ENCODE results near the gene EXPH5. TPM values are rescaled to one million over a fixed set of nuclear protein-coding genes. Genes with fewer than 3 reads are reported as not detected.

EXPH5 gene
- total RNA-seq, 1 experiment from 2014 or later, result 13.5 TPM

DNA sequence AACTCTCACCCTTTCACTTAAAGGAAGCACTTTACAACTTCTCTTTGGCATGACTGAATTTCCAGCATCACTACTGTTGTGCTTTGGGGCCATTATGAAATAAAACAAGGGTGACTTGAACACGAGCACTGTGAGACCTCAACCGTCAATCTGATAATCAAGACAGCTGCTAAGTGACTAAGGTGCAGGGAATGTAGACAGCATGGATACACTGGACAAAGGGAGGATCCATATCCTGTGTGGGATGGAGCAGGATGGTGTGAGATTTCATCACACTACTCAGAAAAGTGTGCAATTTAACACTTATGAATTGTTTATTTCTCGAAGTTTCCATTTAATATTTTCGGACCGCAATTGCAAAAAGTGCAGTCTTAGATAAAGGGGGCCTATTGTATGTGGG lies 16.1 kb upstream of the EXPH5 start:
- no peak overlapping the region for H3K9ac ChIP-seq (ENCODE audit: low read length)
- H3K36me3 ChIP-seq (ENCODE audit: low read depth, low read length), result no peaks in the 10 kb centered on the region
- H3K79me2 ChIP-seq (ENCODE audit: low read length), result no peaks in the 10 kb centered on the region
- POLR2A ChIA-PET (ENCODE audit: unreplicated experiment), result no interaction called here
- intact Hi-C loops (cut with micrococcal nuclease), result loop anchor here (5.0 kb wide), 1 partner anchor 38 kb away; no protein-coding TSS in a partner anchor
- H3K27me3 ChIP-seq (ENCODE audit: low read length), result no peaks in the 10 kb centered on the region
- ATAC-seq, result no peak
- no peaks in the 10 kb centered on the region for H3K9me2 ChIP-seq (replicated peaks; ENCODE audit: low read length)
- no peak overlapping the region for H3K4me3 ChIP-seq (ENCODE audit: low read length)
- H3K4me2 ChIP-seq (ENCODE audit: low read length), result no peak overlapping the region
- no peaks in the 10 kb centered on the region for H3K9me3 ChIP-seq (ENCODE audit: low read length)
- TF ChIP-seq EZH2 (IDR thresholded peaks at IDR 0.05; ENCODE audit: low read length, unreplicated experiment) (no peak), CTCF (conservative IDR thresholded peaks at IDR 0.05; ENCODE audit: low read depth, low read length) (no peak)
- H2AFZ ChIP-seq (ENCODE audit: low read length), result 0 out of 2 replicates have a peak overlapping the region, but pooled peaks have one; percentile 3
- no peaks in the 10 kb centered on the region for H3F3A ChIP-seq (ENCODE audit: low read length, unreplicated experiment)
- DNase-seq, result peak; percentile 66
- BruUV-seq (replicated peaks), result no TSS peak
- H3K4me1 ChIP-seq (ENCODE audit: insufficient read depth, low read length), result peaks cover 33% of the 10 kb centered on the region
- H3K27ac ChIP-seq (ENCODE audit: low read length), result no peak overlapping the region
- CTCF ChIA-PET, result no interaction called here
- H4K20me1 ChIP-seq (ENCODE audit: low read length), result no peaks in the 10 kb centered on the region

- ChIA-PET POLR2A (ENCODE audit: unreplicated experiment) (interaction anchor here (0.6 kb wide), 1 partner anchor 41 kb away, joined by 3 read pairs; no protein-coding TSS in a partner anchor), CTCF (no interaction called here)
- Histone ChIP-seq H3K27me3 (ENCODE audit: low read length) (no peaks in the 10 kb centered on the region), H3K9me2 (replicated peaks; ENCODE audit: low read length) (no peaks in the 10 kb centered on the region), H3K79me2 (ENCODE audit: low read length) (no peaks in the 10 kb centered on the region), H3K27ac (ENCODE audit: low read length) (no peak overlapping the region), H2AFZ (ENCODE audit: low read length) (no peak overlapping the region), H3K36me3 (ENCODE audit: low read depth, low read length) (no peaks in the 10 kb centered on the region), H3K4me3 (ENCODE audit: low read length) (no peak overlapping the region), H4K20me1 (ENCODE audit: low read length) (no peaks in the 10 kb centered on the region), H3K9me3 (ENCODE audit: low read length) (no peaks in the 10 kb centered on the region), H3F3A (ENCODE audit: low read length, unreplicated experiment) (no peaks in the 10 kb centered on the region), H3K4me1 (ENCODE audit: insufficient read depth, low read length) (peaks cover 26% of the 10 kb centered on the region), H3K9ac (ENCODE audit: low read length) (no peak overlapping the region), H3K4me2 (ENCODE audit: low read length) (no peak overlapping the region)
- no peak for ATAC-seq
- DNase-seq, result no peak
- intact Hi-C loops (cut with micrococcal nuclease), result loop anchor here (5.0 kb wide), 1 partner anchor 39 kb away; no protein-coding TSS in a partner anchor
- no TSS peak for BruUV-seq (replicated peaks)
- TF ChIP-seq EZH2phosphoT487 (IDR thresholded peaks at IDR 0.05; ENCODE audit: borderline replicate concordance, low read length), result no peak
Observed at GRCh38 chr11:108608548-108608947, 15.0 kb upstream of the EXPH5 start.

- Histone ChIP-seq H3K27ac (ENCODE audit: low read length) (peak overlapping the region; percentile 66), H2AFZ (ENCODE audit: low read length) (peak overlapping the region; percentile 49), H3K4me2 (ENCODE audit: low read length) (peak overlapping the region; percentile 79), H3K79me2 (ENCODE audit: low read length) (no peaks in the 10 kb centered on the region), H3K27me3 (ENCODE audit: low read length) (no peaks in the 10 kb centered on the region), H3K36me3 (ENCODE audit: low read depth, low read length) (no peaks in the 10 kb centered on the region), H3K9me2 (replicated peaks; ENCODE audit: low read length) (no peaks in the 10 kb centered on the region), H3K4me3 (ENCODE audit: low read length) (peak overlapping the region; percentile 41), H3K4me1 (ENCODE audit: insufficient read depth, low read length) (peaks cover 29% of the 10 kb centered on the region), H3F3A (ENCODE audit: low read length, unreplicated experiment) (no peaks in the 10 kb centered on the region), H4K20me1 (ENCODE audit: low read length) (no peaks in the 10 kb centered on the region), H3K9me3 (ENCODE audit: low read length) (no peaks in the 10 kb centered on the region), H3K9ac (ENCODE audit: low read length) (peak overlapping the region; percentile 17; the same call in 1 of the 2 replicates)
- TSS peak; percentile 52 for BruUV-seq (replicated peaks)
- ChIA-PET CTCF (interaction anchor here (0.6 kb wide), 1 partner anchor 1333 kb away, joined by 3 read pairs; no protein-coding TSS in a partner anchor), POLR2A (ENCODE audit: unreplicated experiment) (interaction anchor here (0.6 to 0.7 kb wide), 4 partner anchors 8 to 780 kb away, joined by 3 to 7 read pairs (median 4); no protein-coding TSS in a partner anchor)
- ATAC-seq (peak; percentile 85), DNase-seq (peak; percentile 83)
- intact Hi-C loops (cut with micrococcal nuclease), result loop anchor here (1.0 to 5.0 kb wide), 3 partner anchors 10 to 41 kb away; partner anchors contain the start of gene EXPH5
- TF ChIP-seq EZH2phosphoT487 (IDR thresholded peaks at IDR 0.05; ENCODE audit: borderline replicate concordance, low read length) (no peak), CTCF (conservative IDR thresholded peaks at IDR 0.05; ENCODE audit: low read depth, low read length) (no peak), EZH2 (IDR thresholded peaks at IDR 0.05; ENCODE audit: low read length, unreplicated experiment) (no peak)
Observed at GRCh38 chr11:108606495-108607160, 13.1 kb upstream of the EXPH5 start.
